ENCODE results near the gene NPAT. TPM values are rescaled to one million over a fixed set of nuclear protein-coding genes. Genes with fewer than 3 reads are reported as not detected.

Gene NPAT
- total and polyA plus RNA-seq, 10 donors, result 4.5 to 40.8 (median 27.9) TPM

GRCh38 chr11:108216988-108217387, 5.5 kb downstream of the NPAT start:
- H3K27me3 ChIP-seq (replicated peaks in 1 of 7), result no peaks in the 10 kb centered on the region
- no peak for TF ChIP-seq CTCF (IDR thresholded peaks at IDR 0.05 in 8 of 11, conservative IDR thresholded peaks at IDR 0.05 in 3 of 11)
- TF ChIP-seq POLR2AphosphoS5 (IDR thresholded peaks at IDR 0.05), result no peak
- TF ChIP-seq POLR2A (IDR thresholded peaks at IDR 0.05), result no peak
- peaks cover 0 to 44% (median 15%) of the 10 kb centered on the region in 6 donors for H3K36me3 ChIP-seq
- 44 to 64% (median 53%) methylated on average over 4 of the region's 4 CpGs for WGBS, 5 donors
- no peak overlapping the region for H3K27ac ChIP-seq
- no peak for DNase-seq
- intact Hi-C loops (cut with DNase I; ENCODE audit: low total_unique reads), result no loop called here
- peaks cover 13 to 88% (median 54%) of the 10 kb centered on the region in 6 donors for H3K4me1 ChIP-seq
- no peaks in the 10 kb centered on the region for H3K9me3 ChIP-seq
- no peak overlapping the region for H3K4me3 ChIP-seq

GRCh38 chr11:108213784-108214183, 8.7 kb downstream of the NPAT start:
- no peak overlapping the region for H3K4me3 ChIP-seq
- peaks cover 7 to 56% (median 28%) of the 10 kb centered on the region in 6 donors for H3K4me1 ChIP-seq
- H3K27me3 ChIP-seq (replicated peaks in 1 of 7), result no peaks in the 10 kb centered on the region
- 50 to 96% (median 85%) methylated on average over 2 of the region's 2 CpGs for WGBS, 5 donors
- no peak for DNase-seq
- peaks cover 0 to 68% (median 35%) of the 10 kb centered on the region in 6 donors for H3K36me3 ChIP-seq
- no peaks in the 10 kb centered on the region for H3K9me3 ChIP-seq
- intact Hi-C loops (cut with DNase I; ENCODE audit: low total_unique reads), result no loop called here
- H3K27ac ChIP-seq, result no peak overlapping the region
- TF ChIP-seq CTCF (IDR thresholded peaks at IDR 0.05 in 8 of 11, conservative IDR thresholded peaks at IDR 0.05 in 3 of 11), result no peak
- no peak for TF ChIP-seq POLR2A (IDR thresholded peaks at IDR 0.05)
- TF ChIP-seq POLR2AphosphoS5 (IDR thresholded peaks at IDR 0.05), result no peak

- peaks cover 3 to 97% (median 64%) of the 10 kb centered on the region in 6 donors for H3K36me3 ChIP-seq
- TF ChIP-seq POLR2AphosphoS5 (IDR thresholded peaks at IDR 0.05) (no peak), POLR2A (IDR thresholded peaks at IDR 0.05) (no peak), CTCF (IDR thresholded peaks at IDR 0.05 in 8 of 11, conservative IDR thresholded peaks at IDR 0.05 in 3 of 11) (no peak)
- no peak for DNase-seq
- H3K27ac ChIP-seq, result no peak overlapping the region
- no peak overlapping the region for H3K4me3 ChIP-seq
- H3K4me1 ChIP-seq, result peaks cover 0 to 22% (median 2%) of the 10 kb centered on the region in 6 donors
- 76 to 89% (median 83%) methylated on average over 1 of the region's 1 CpG for WGBS, 5 donors
- intact Hi-C loops (cut with DNase I; ENCODE audit: low total_unique reads), result no loop called here
- no peaks in the 10 kb centered on the region for H3K27me3 ChIP-seq (replicated peaks in 1 of 7)
- H3K9me3 ChIP-seq, result peaks cover 0 to 25% (median 21%) of the 10 kb centered on the region in 8 donors
Observed at GRCh38 chr11:108210441-108210840, 12.0 kb downstream of the NPAT start.

GRCh38 chr11:108207683-108208060, 14.8 kb downstream of the NPAT start:
- H3K36me3 ChIP-seq, result peaks cover 3 to 100% (median 66%) of the 10 kb centered on the region in 6 donors
- H3K27ac ChIP-seq, result no peak overlapping the region
- H3K4me1 ChIP-seq, result peaks cover 0 to 12% (median 0%) of the 10 kb centered on the region in 6 donors
- no peak overlapping the region for H3K4me3 ChIP-seq
- intact Hi-C loops (cut with DNase I; ENCODE audit: low total_unique reads), result no loop called here
- DNase-seq, result no peak
- no peak for TF ChIP-seq POLR2A (IDR thresholded peaks at IDR 0.05)
- TF ChIP-seq POLR2AphosphoS5 (IDR thresholded peaks at IDR 0.05), result no peak
- no peak for TF ChIP-seq CTCF (IDR thresholded peaks at IDR 0.05 in 8 of 11, conservative IDR thresholded peaks at IDR 0.05 in 3 of 11)
- H3K27me3 ChIP-seq (replicated peaks in 1 of 7), result no peaks in the 10 kb centered on the region
- peaks cover 0 to 42% (median 39%) of the 10 kb centered on the region in 8 donors for H3K9me3 ChIP-seq
- WGBS, 5 donors, result 93 to 100% (median 98%) methylated on average over 3 to 6 of the region's 6 CpGs
